ES-I3 (cell line): ENCODE data around the gene LOXL3.
"Not testable (repeated sequence)": the region's sequence is repeated elsewhere in the genome, so short reads cannot be mapped to it uniquely, and the experiment has no call there.

Source experiments
- H3K36me3 ChIP-seq: 2 replicates; pipeline ENCODE4 v1.6.1; 2013; ENCODE audit warnings: mild to moderate bottlenecking, low read length, control low read depth, moderate library complexity; ENCODE audit not compliant: insufficient read depth
- H3K4me1 ChIP-seq: 2 replicates; pipeline ENCODE4 v1.6.1; 2013; ENCODE audit warnings: mild to moderate bottlenecking, control low read depth, low read length; ENCODE audit not compliant: insufficient read depth
- H3K9ac ChIP-seq: 2 replicates; pipeline ENCODE4 v1.6.1; 2013; ENCODE audit warnings: low read depth, mild to moderate bottlenecking, low read length, moderate library complexity
- H3K9me3 ChIP-seq: 2 replicates; pipeline ENCODE4 v1.6.1; 2013; ENCODE audit warnings: mild to moderate bottlenecking, low read length, moderate library complexity; ENCODE audit not compliant: control insufficient read depth, insufficient read depth

LOXL3 gene

GRCh38 chr2:74495440-74495839 lies 58.3 kb downstream of the LOXL3 start:
- H3K4me1 ChIP-seq, result no peaks in the 10 kb centered on the region
- no peaks in the 10 kb centered on the region for H3K9me3 ChIP-seq
- no peak overlapping the region for H3K9ac ChIP-seq
- H3K36me3 ChIP-seq, result 0 out of 2 replicates have a peak, but pooled peaks cover 9% of the 10 kb centered on the region

GRCh38 chr2:74493546-74493945 lies 60.2 kb downstream of the LOXL3 start:
- Histone ChIP-seq H3K4me1 (no peaks in the 10 kb centered on the region), H3K36me3 (0 out of 2 replicates have a peak, but pooled peaks cover 9% of the 10 kb centered on the region), H3K9ac (no peak overlapping the region), H3K9me3 (no peaks in the 10 kb centered on the region)

- H3K4me1 ChIP-seq, result no peaks in the 10 kb centered on the region
- H3K36me3 ChIP-seq, result 0 out of 2 replicates have a peak, but pooled peaks cover 9% of the 10 kb centered on the region
- no peak overlapping the region for H3K9ac ChIP-seq
- H3K9me3 ChIP-seq, result no peaks in the 10 kb centered on the region
These were observed 61.8 kb downstream of the LOXL3 start for GRCh38 chr2:74491648-74492544.

GRCh38 chr2:74489906-74490305 lies 63.8 kb downstream of the LOXL3 start:
- Histone ChIP-seq H3K36me3 (0 out of 2 replicates have a peak, but pooled peaks cover 9% of the 10 kb centered on the region), H3K9me3 (no peaks in the 10 kb centered on the region), H3K9ac (no peak overlapping the region), H3K4me1 (no peaks in the 10 kb centered on the region)

- 0 out of 2 replicates have a peak, but pooled peaks cover 9% of the 10 kb centered on the region for H3K36me3 ChIP-seq
These were observed 64.9 kb downstream of the LOXL3 start for GRCh38 chr2:74488643-74489481.

GRCh38 chr2:74486141-74486540 lies 67.6 kb downstream of the LOXL3 start:
- no peaks in the 10 kb centered on the region for H3K36me3 ChIP-seq
- H3K9ac ChIP-seq, result no peak overlapping the region
- no peaks in the 10 kb centered on the region for H3K4me1 ChIP-seq
- no peaks in the 10 kb centered on the region for H3K9me3 ChIP-seq

More at GRCh38 chr2:74488643-74489481, 64.9 kb downstream of the LOXL3 start:
- H3K9ac ChIP-seq, result no peak overlapping the region
- no peaks in the 10 kb centered on the region for H3K9me3 ChIP-seq
- no peaks in the 10 kb centered on the region for H3K4me1 ChIP-seq

GRCh38 chr2:74483675-74484164 lies 70.0 kb downstream of the LOXL3 start:
- not testable (repeated sequence) for H3K36me3 ChIP-seq, H3K9me3 ChIP-seq, H3K4me1 ChIP-seq
- H3K9ac ChIP-seq, result peak overlapping the region; percentile 99; the same call in 1 of the 2 replicates

GRCh38 chr2:74482801-74483674 lies 70.7 kb downstream of the LOXL3 start, which contains the start of the genes CCDC142 and TTC31:
Gene CCDC142 (minus strand): TSS chr2:74482998. CDS start chr2:74482837, 161 bp downstream.
Gene TTC31 (plus strand): TSS chr2:74483081. CDS start chr2:74483096, 15 bp downstream.
- H3K9ac ChIP-seq, result peak within 1 kb of the TSS; percentile 99
- H3K9me3 ChIP-seq, result no peaks in the 10 kb centered on the region
- no peaks in the 10 kb centered on the region for H3K4me1 ChIP-seq
- no peaks in the 10 kb centered on the region; the same call in 1 of the 2 replicates for H3K36me3 ChIP-seq
